Gastrocnemius medialis (tissue), 4 donors: Measurements from ENCODE around the gene PYDC2.

ENCODE experiments used
- CTCF ChIP-seq, 5 experiments: fragments of 450-650 bp in 3 of 5; fragments of 200-600 bp in 2 of 5; sonication (generic) in 2 of 5; IDR thresholded peaks in 4 of 5; conservative IDR thresholded peaks in 1 of 5; 1 replicate in 4 of 5; 2 replicates in 1 of 5; pipeline ENCODE4 v1.5.1; 2016 to 2019; ENCODE audit warnings: antibody characterized with exemption in 5 of 5, mild to moderate bottlenecking in 3 of 5, moderate library complexity in 3 of 5
- POLR2A ChIP-seq, 2 donors: fragments of 450-650 bp; IDR thresholded peaks; one replicate each; pipeline ENCODE4 v1.6.1; 2017; ENCODE audit warnings: antibody characterized with exemption in 2 of 2, mild to moderate bottlenecking in 2 of 2, moderate library complexity in 2 of 2

DNA sequence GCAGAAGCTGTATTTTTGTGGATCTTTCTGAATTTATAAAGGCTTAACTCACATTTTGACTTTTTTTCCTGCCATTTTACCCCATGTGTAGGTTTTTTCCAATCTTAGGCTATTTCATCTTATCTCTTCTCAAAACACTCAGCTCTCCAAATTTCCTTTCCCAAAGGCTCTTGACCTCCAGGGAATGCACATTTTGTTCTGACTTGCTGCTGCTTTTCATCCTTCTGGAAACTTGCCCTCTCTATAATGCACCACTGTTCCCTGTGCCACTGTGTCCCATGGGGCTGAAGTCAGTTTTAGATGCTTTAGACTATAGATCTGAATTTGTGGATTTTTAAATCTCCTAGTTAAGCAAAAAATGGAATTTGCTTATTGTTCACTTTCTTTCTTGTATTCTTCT is 9.1 kb downstream of the PYDC2 start:
- no peak for TF ChIP-seq CTCF (IDR thresholded peaks at IDR 0.05 in 4 of 5, conservative IDR thresholded peaks at IDR 0.05 in 1 of 5)
- TF ChIP-seq POLR2A (IDR thresholded peaks at IDR 0.05), result no peak
